ENCODE measurements around the gene KDM7A.

The KDM7A gene

GRCh38 chr7:140062528-140063299, 114.1 kb downstream of the KDM7A start, which contains the start of gene PARP12:
Gene PARP12, minus strand, starts transcription at chr7:140062951. Its CDS starts 104 bp downstream, at chr7:140062847.
- Histone ChIP-seq H4K8ac (ENCODE audit: low read depth, low read length) (peak within 1 kb of the TSS; percentile 72), H2BK12ac (ENCODE audit: low read length) (no peak within 1 kb of the TSS), H3K9ac (ENCODE audit: low read length) (no peak within 1 kb of the TSS), H3K4me2 (ENCODE audit: low read length) (peak within 1 kb of the TSS; percentile 94), H2AFZ (ENCODE audit: insufficient read depth, low read length, poor library complexity) (peak within 1 kb of the TSS; percentile 69), H3K4me3 (ENCODE audit: low read depth, low read length) (peak within 1 kb of the TSS; percentile 70), H3K27me3 (ENCODE audit: insufficient read depth, low read length) (peaks cover 16% of the 10 kb centered on the region), H3K27ac (ENCODE audit: low read depth, low read length) (no peak within 1 kb of the TSS), H3K79me2 (ENCODE audit: control insufficient read depth, insufficient read depth, low read length, poor library complexity) (peaks cover 2% of the 10 kb centered on the region), H3K18ac (ENCODE audit: low read length) (peak within 1 kb of the TSS; percentile 3), H3K4me1 (ENCODE audit: control insufficient read depth in 1 of 2, insufficient read depth in 2 of 2, low read length in 2 of 2) (peaks cover 2 to 3% of the 10 kb centered on the region in 2 experiments), H3K14ac (ENCODE audit: low read length) (peak within 1 kb of the TSS; percentile 20), H2BK5ac (ENCODE audit: low read depth, low read length, poor library complexity) (no peak within 1 kb of the TSS), H3K79me1 (ENCODE audit: low read length) (no peaks in the 10 kb centered on the region), H3K9me3 (ENCODE audit: insufficient read depth, low read depth, low read length) (peaks cover 3% of the 10 kb centered on the region), H3K23ac (ENCODE audit: low read length) (no peak within 1 kb of the TSS), H4K12ac (ENCODE audit: low read depth, low read length) (peak within 1 kb of the TSS; percentile 55), H3K4ac (ENCODE audit: low read depth, low read length) (no peak within 1 kb of the TSS), H2BK120ac (ENCODE audit: insufficient read depth, low read length, poor library complexity) (peak within 1 kb of the TSS; percentile 34), H3K36me3 (ENCODE audit: control insufficient read depth in 1 of 2, insufficient read depth in 2 of 2, low read length in 2 of 2) (no peaks in the 10 kb centered on the region), H2AK5ac (ENCODE audit: low read length) (no peak within 1 kb of the TSS), H4K91ac (ENCODE audit: low read depth, low read length) (peak within 1 kb of the TSS; percentile 48)
- DNase-seq = peak; percentile 86 to 93
- no CpG with 5 or more reads among the region's 106 CpGs for WGBS (ENCODE audit: extremely low coverage, insufficient coverage, insufficient read length)

DNA sequence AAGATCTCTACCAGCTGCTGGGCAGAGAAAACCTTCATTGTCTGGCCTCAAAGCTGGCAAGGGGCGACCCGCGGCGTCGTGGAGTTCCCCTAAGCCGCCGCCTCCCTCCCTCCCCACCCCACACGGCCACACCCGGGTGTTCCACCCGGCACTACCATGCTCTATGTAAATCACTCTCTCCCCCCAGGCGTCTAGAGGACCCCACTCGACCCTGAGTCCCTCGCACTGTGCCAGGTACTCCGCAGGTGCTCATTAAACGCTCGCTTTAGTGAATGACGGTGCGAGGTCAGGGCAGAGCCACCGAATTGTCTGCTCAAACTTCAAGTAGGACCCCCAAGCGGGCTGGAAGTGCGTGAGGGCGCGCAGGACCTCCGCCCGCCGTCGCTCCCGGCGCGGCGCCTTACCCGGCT, 114.7 kb downstream of the KDM7A start:
- no peak overlapping the region for H2BK5ac ChIP-seq (ENCODE audit: low read depth, low read length, poor library complexity)
- no peak overlapping the region for H3K4ac ChIP-seq (ENCODE audit: low read depth, low read length)
- no peak overlapping the region for H4K8ac ChIP-seq (ENCODE audit: low read depth, low read length)
- no peaks in the 10 kb centered on the region for H3K79me1 ChIP-seq (ENCODE audit: low read length)
- no peak overlapping the region for H2AK5ac ChIP-seq (ENCODE audit: low read length)
- peak in 1 of 2 donors; percentile 21 for DNase-seq
- no peak overlapping the region for H3K23ac ChIP-seq (ENCODE audit: low read length)
- peak overlapping the region; percentile 69 for H2AFZ ChIP-seq (ENCODE audit: insufficient read depth, low read length, poor library complexity)
- H3K14ac ChIP-seq (ENCODE audit: low read length) = no peak overlapping the region
- H3K9ac ChIP-seq (ENCODE audit: low read length) = no peak overlapping the region
- H3K79me2 ChIP-seq (ENCODE audit: control insufficient read depth, insufficient read depth, low read length, poor library complexity) = peaks cover 2% of the 10 kb centered on the region
- no peak overlapping the region for H3K27ac ChIP-seq (ENCODE audit: low read depth, low read length)
- no peaks in the 10 kb centered on the region for H3K36me3 ChIP-seq (ENCODE audit: control insufficient read depth in 1 of 2, insufficient read depth in 2 of 2, low read length in 2 of 2)
- H3K4me1 ChIP-seq (ENCODE audit: control insufficient read depth in 1 of 2, insufficient read depth in 2 of 2, low read length in 2 of 2) = peaks cover 2 to 3% of the 10 kb centered on the region in 2 experiments
- peaks cover 16% of the 10 kb centered on the region for H3K27me3 ChIP-seq (ENCODE audit: insufficient read depth, low read length)
- peak overlapping the region; percentile 70 for H3K4me3 ChIP-seq (ENCODE audit: low read depth, low read length)
- H4K91ac ChIP-seq (ENCODE audit: low read depth, low read length) = no peak overlapping the region
- H4K12ac ChIP-seq (ENCODE audit: low read depth, low read length) = no peak overlapping the region
- no peak overlapping the region for H2BK12ac ChIP-seq (ENCODE audit: low read length)
- peaks cover 3% of the 10 kb centered on the region for H3K9me3 ChIP-seq (ENCODE audit: insufficient read depth, low read depth, low read length)
- no CpG with 5 or more reads among the region's 32 CpGs for WGBS (ENCODE audit: extremely low coverage, insufficient coverage, insufficient read length)
- H3K4me2 ChIP-seq (ENCODE audit: low read length) = peak overlapping the region; percentile 94
- no peak overlapping the region for H2BK120ac ChIP-seq (ENCODE audit: insufficient read depth, low read length, poor library complexity)
- no peak overlapping the region for H3K18ac ChIP-seq (ENCODE audit: low read length)

DNA sequence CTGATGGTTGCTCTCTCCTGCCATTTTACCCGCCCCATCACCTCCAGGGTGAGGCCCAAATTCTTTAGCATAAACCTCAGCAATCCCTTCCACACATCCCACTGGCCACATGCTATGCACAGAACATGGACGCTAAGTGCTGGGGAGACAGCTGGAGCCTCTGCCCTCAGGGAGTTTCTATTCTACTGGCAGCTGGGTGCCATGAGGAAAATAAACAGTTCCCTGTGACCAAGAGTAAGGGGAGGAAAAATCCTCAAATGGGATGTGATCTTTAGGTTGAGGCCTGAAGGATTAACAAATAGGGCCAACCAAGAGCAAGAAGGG, 115.2 kb downstream of the KDM7A start:
- no peak overlapping the region for H2BK5ac ChIP-seq (ENCODE audit: low read depth, low read length, poor library complexity)
- no peak overlapping the region for H4K8ac ChIP-seq (ENCODE audit: low read depth, low read length)
- no peaks in the 10 kb centered on the region for H3K79me1 ChIP-seq (ENCODE audit: low read length)
- no peak overlapping the region for H2BK120ac ChIP-seq (ENCODE audit: insufficient read depth, low read length, poor library complexity)
- H3K36me3 ChIP-seq (ENCODE audit: control insufficient read depth in 1 of 2, insufficient read depth in 2 of 2, low read length in 2 of 2) = no peaks in the 10 kb centered on the region
- H3K9ac ChIP-seq (ENCODE audit: low read length) = no peak overlapping the region
- WGBS (ENCODE audit: extremely low coverage, insufficient coverage, insufficient read length) = no CpG with 5 or more reads among the region's 2 CpGs
- H3K9me3 ChIP-seq (ENCODE audit: insufficient read depth, low read depth, low read length) = peaks cover 3% of the 10 kb centered on the region
- H3K4me3 ChIP-seq (ENCODE audit: low read depth, low read length) = no peak overlapping the region
- H3K18ac ChIP-seq (ENCODE audit: low read length) = no peak overlapping the region
- peaks cover 2 to 3% of the 10 kb centered on the region in 2 experiments for H3K4me1 ChIP-seq (ENCODE audit: control insufficient read depth in 1 of 2, insufficient read depth in 2 of 2, low read length in 2 of 2)
- H3K79me2 ChIP-seq (ENCODE audit: control insufficient read depth, insufficient read depth, low read length, poor library complexity) = peaks cover 2% of the 10 kb centered on the region
- H3K27me3 ChIP-seq (ENCODE audit: insufficient read depth, low read length) = peaks cover 16% of the 10 kb centered on the region
- no peak overlapping the region for H4K91ac ChIP-seq (ENCODE audit: low read depth, low read length)
- H2BK12ac ChIP-seq (ENCODE audit: low read length) = no peak overlapping the region
- H3K27ac ChIP-seq (ENCODE audit: low read depth, low read length) = no peak overlapping the region
- no peak for DNase-seq
- no peak overlapping the region for H4K12ac ChIP-seq (ENCODE audit: low read depth, low read length)
- no peak overlapping the region for H3K4me2 ChIP-seq (ENCODE audit: low read length)
- H2AK5ac ChIP-seq (ENCODE audit: low read length) = no peak overlapping the region
- no peak overlapping the region for H3K23ac ChIP-seq (ENCODE audit: low read length)
- no peak overlapping the region for H3K4ac ChIP-seq (ENCODE audit: low read depth, low read length)
- H2AFZ ChIP-seq (ENCODE audit: insufficient read depth, low read length, poor library complexity) = no peak overlapping the region
- no peak overlapping the region for H3K14ac ChIP-seq (ENCODE audit: low read length)

- H3K9me3 ChIP-seq (ENCODE audit: insufficient read depth, low read depth, low read length) = peaks cover 3% of the 10 kb centered on the region
- H2AK5ac ChIP-seq (ENCODE audit: low read length) = no peak overlapping the region
- H3K14ac ChIP-seq (ENCODE audit: low read length) = no peak overlapping the region
- no peak overlapping the region for H2BK120ac ChIP-seq (ENCODE audit: insufficient read depth, low read length, poor library complexity)
- no peak overlapping the region for H3K18ac ChIP-seq (ENCODE audit: low read length)
- no peak overlapping the region for H3K23ac ChIP-seq (ENCODE audit: low read length)
- H3K4ac ChIP-seq (ENCODE audit: low read depth, low read length) = no peak overlapping the region
- no peaks in the 10 kb centered on the region for H3K36me3 ChIP-seq (ENCODE audit: control insufficient read depth in 1 of 2, insufficient read depth in 2 of 2, low read length in 2 of 2)
- no peak overlapping the region for H4K8ac ChIP-seq (ENCODE audit: low read depth, low read length)
- peaks cover 16% of the 10 kb centered on the region for H3K27me3 ChIP-seq (ENCODE audit: insufficient read depth, low read length)
- H4K12ac ChIP-seq (ENCODE audit: low read depth, low read length) = no peak overlapping the region
- H2BK12ac ChIP-seq (ENCODE audit: low read length) = no peak overlapping the region
- H3K9ac ChIP-seq (ENCODE audit: low read length) = no peak overlapping the region
- no peak overlapping the region for H2BK5ac ChIP-seq (ENCODE audit: low read depth, low read length, poor library complexity)
- no peak overlapping the region for H3K4me3 ChIP-seq (ENCODE audit: low read depth, low read length)
- no peak for DNase-seq
- no CpG with 5 or more reads among the region's 11 CpGs for WGBS (ENCODE audit: extremely low coverage, insufficient coverage, insufficient read length)
- no peak overlapping the region for H2AFZ ChIP-seq (ENCODE audit: insufficient read depth, low read length, poor library complexity)
- H3K79me1 ChIP-seq (ENCODE audit: low read length) = no peaks in the 10 kb centered on the region
- H3K27ac ChIP-seq (ENCODE audit: low read depth, low read length) = no peak overlapping the region
- no peak overlapping the region for H4K91ac ChIP-seq (ENCODE audit: low read depth, low read length)
- H3K4me1 ChIP-seq (ENCODE audit: control insufficient read depth in 1 of 2, insufficient read depth in 2 of 2, low read length in 2 of 2) = peaks cover 2 to 3% of the 10 kb centered on the region in 2 experiments
- H3K79me2 ChIP-seq (ENCODE audit: control insufficient read depth, insufficient read depth, low read length, poor library complexity) = peaks cover 2% of the 10 kb centered on the region
- no peak overlapping the region for H3K4me2 ChIP-seq (ENCODE audit: low read length)
Observed at GRCh38 chr7:140060788-140061606, 115.8 kb downstream of the KDM7A start.

Data from trophoblast cell (in vitro differentiated cells and primary cell).